Ishikawa (cell line): ENCODE results near the gene PTPRD.

ENCODE experiments used
- CEBPB ChIP-seq: IDR thresholded peaks from 2 replicates; pipeline ENCODE4 v1.6.1; 2012
- CREB1 ChIP-seq: IDR thresholded peaks from 2 replicates; pipeline ENCODE4 v1.6.1; 2012; ENCODE audit warnings: low read depth
- EGR1 ChIP-seq: IDR thresholded peaks from 2 replicates; pipeline ENCODE4 v1.6.1; 2012
- EP300 ChIP-seq: IDR thresholded peaks from 2 replicates; pipeline ENCODE4 v1.6.1; 2012; ENCODE audit warnings: borderline replicate concordance
- FOXM1 ChIP-seq: IDR thresholded peaks from 2 replicates; pipeline ENCODE4 v1.6.1; 2012; ENCODE audit warnings: low read depth, borderline replicate concordance
- MAX ChIP-seq: IDR thresholded peaks from 2 replicates; pipeline ENCODE4 v1.6.1; 2012
- NFIC ChIP-seq: IDR thresholded peaks from 2 replicates; pipeline ENCODE4 v1.6.1; 2012
- RAD21 ChIP-seq: IDR thresholded peaks from 2 replicates; pipeline ENCODE4 v1.6.1; 2012; ENCODE audit warnings: low read depth
- TAF1 ChIP-seq: IDR thresholded peaks from 2 replicates; pipeline ENCODE4 v1.6.1; 2012; ENCODE audit warnings: low read depth, mild to moderate bottlenecking
- TCF12 ChIP-seq: IDR thresholded peaks from 2 replicates; pipeline ENCODE4 v1.6.1; 2012; ENCODE audit warnings: low read depth
- TEAD4 ChIP-seq: IDR thresholded peaks from 2 replicates; pipeline ENCODE4 v1.6.1; 2012
- USF1 ChIP-seq: IDR thresholded peaks from 2 replicates; pipeline ENCODE4 v1.6.1; 2012
- YY1 ChIP-seq: IDR thresholded peaks from 2 replicates; pipeline ENCODE4 v1.6.1; 2012; ENCODE audit warnings: low read depth
- ZBTB7A ChIP-seq: IDR thresholded peaks from 2 replicates; pipeline ENCODE4 v1.6.1; 2012; ENCODE audit warnings: low read depth
- TF ChIP-seq, protein P1 (sequence below): IDR thresholded peaks from 2 replicates; pipeline ENCODE4 v1.6.1; 2012; ENCODE audit warnings: low read depth, mild to moderate bottlenecking

Gene PTPRD

DNA sequence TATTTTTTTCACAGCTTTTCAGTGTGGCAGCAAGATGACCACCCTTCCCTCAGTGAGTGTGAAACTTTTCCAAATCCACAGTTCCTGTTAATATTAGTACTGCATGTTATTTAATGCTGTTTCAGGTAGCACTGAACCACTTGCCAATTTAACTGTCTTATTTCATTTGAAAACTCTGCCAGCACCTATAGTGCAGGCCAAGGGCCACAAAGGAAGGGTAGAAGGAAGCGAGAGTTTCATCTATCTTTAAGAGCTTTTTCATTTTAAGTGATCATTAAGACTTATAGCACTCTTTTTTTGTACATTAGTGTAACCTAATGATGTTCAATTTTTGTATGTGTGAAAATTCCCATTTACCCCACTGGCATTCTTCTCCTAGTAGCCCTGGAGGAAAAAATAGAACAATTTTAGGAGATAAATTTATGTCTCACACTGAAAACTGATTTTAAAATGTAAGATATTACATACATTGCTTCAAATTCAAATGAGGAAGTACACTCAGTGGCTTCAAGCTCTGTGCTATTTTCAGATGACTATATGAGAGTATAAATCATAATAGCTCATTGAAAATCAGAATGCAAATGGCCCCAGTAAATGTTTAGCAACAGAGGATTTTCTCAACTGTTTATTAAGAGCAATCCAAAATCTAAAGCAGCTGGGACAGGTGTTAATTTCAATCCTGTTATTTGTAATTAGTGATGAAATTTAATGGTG lies 820.5 kb downstream of the PTPRD start:
- no peak for TF ChIP-seq FOXM1
- TF ChIP-seq YY1, result no peak
- no peak for TF ChIP-seq NFIC
- no peak for TF ChIP-seq TAF1

- TF ChIP-seq FOXM1 (no peak), RAD21 (0 out of 2 replicates have a peak, but pooled peaks have one; percentile 16), YY1 (no peak), TEAD4 (no peak), TCF12 (no peak), EP300 (no peak)
Observed at GRCh38 chr9:9791611-9792010, 821.2 kb downstream of the PTPRD start.

DNA sequence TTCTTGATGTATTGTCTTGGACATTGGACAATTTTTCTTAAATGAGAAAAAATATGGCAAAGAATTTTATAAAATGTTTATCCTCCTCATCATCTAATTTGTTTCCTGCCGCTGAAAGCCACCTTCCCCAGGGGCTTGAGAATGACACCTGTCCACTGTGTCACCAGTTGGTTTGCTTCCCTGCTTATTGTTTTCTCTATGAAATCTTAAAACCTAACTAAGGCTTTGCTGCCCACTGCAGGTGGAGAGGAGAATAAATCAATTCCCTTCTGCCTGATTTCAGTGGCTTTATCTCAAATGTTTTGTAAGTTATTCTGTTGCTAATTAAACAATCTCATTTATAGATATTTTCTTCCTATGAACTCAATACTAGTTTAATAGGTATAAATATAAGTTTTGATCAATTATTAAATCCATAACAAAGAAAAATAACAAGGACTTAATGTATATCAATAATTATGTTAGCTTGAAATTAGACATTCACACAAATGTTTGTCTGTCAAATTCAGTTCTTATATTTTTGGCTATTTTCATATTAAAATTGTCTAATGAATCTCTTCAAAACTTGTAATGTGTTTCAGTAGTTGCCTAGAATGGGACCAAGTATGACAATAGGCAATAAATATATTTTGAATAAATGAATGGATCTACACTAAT lies 822.5 kb downstream of the PTPRD start:
- TF ChIP-seq RAD21, result peak; percentile 86
- TF ChIP-seq EGR1, result no peak
- TF ChIP-seq USF1, result no peak
- no peak for TF ChIP-seq CREB1
- TF ChIP-seq, protein P1, sequence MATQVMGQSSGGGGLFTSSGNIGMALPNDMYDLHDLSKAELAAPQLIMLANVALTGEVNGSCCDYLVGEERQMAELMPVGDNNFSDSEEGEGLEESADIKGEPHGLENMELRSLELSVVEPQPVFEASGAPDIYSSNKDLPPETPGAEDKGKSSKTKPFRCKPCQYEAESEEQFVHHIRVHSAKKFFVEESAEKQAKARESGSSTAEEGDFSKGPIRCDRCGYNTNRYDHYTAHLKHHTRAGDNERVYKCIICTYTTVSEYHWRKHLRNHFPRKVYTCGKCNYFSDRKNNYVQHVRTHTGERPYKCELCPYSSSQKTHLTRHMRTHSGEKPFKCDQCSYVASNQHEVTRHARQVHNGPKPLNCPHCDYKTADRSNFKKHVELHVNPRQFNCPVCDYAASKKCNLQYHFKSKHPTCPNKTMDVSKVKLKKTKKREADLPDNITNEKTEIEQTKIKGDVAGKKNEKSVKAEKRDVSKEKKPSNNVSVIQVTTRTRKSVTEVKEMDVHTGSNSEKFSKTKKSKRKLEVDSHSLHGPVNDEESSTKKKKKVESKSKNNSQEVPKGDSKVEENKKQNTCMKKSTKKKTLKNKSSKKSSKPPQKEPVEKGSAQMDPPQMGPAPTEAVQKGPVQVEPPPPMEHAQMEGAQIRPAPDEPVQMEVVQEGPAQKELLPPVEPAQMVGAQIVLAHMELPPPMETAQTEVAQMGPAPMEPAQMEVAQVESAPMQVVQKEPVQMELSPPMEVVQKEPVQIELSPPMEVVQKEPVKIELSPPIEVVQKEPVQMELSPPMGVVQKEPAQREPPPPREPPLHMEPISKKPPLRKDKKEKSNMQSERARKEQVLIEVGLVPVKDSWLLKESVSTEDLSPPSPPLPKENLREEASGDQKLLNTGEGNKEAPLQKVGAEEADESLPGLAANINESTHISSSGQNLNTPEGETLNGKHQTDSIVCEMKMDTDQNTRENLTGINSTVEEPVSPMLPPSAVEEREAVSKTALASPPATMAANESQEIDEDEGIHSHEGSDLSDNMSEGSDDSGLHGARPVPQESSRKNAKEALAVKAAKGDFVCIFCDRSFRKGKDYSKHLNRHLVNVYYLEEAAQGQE, result no peak

- TF ChIP-seq ZBTB7A, result no peak
Observed at GRCh38 chr9:9783711-9784110, 829.1 kb downstream of the PTPRD start.

- TF ChIP-seq CEBPB, result no peak
- no peak for TF ChIP-seq NFIC
- no peak for TF ChIP-seq CREB1
- TF ChIP-seq RAD21, result no peak
- no peak for TF ChIP-seq TAF1
- TF ChIP-seq YY1, result no peak
- TF ChIP-seq FOXM1, result no peak
- TF ChIP-seq, protein P1, result no peak
- TF ChIP-seq MAX, result no peak
- TF ChIP-seq EP300, result no peak
Observed at GRCh38 chr9:9783211-9783610, 829.6 kb downstream of the PTPRD start.

- no peak for TF ChIP-seq FOXM1
- no peak for TF ChIP-seq RAD21
- no peak for TF ChIP-seq TCF12
- no peak for TF ChIP-seq YY1
- TF ChIP-seq EGR1, result no peak
- no peak for TF ChIP-seq MAX
- TF ChIP-seq TEAD4, result no peak
- no peak for TF ChIP-seq CREB1
- no peak for TF ChIP-seq TAF1
- no peak for TF ChIP-seq USF1
Observed at GRCh38 chr9:9778293-9778692, 834.5 kb downstream of the PTPRD start.
